WERI-Rb-1 (cell line): Measurements from ENCODE around the gene RSPO1.

Source experiments
- DNase-seq: peaks from one replicate; pipeline ENCODE4 v3.0.0-alpha.2; 2020
- H3K27ac ChIP-seq: fragments of 250-450 bp; sonication (Bioruptor Pico); 2 replicates; pipeline ENCODE4 v1.5.1; 2020; ENCODE audit warnings: mild to moderate bottlenecking, moderate library complexity
- H3K27me3 ChIP-seq: fragments of 250-450 bp; sonication (Bioruptor Pico); 2 replicates; pipeline ENCODE4 v1.5.1; 2021; ENCODE audit warnings: mild to moderate bottlenecking, low read depth, moderate library complexity; ENCODE audit not compliant: insufficient read depth, severe bottlenecking
- H3K36me3 ChIP-seq: fragments of 250-450 bp; sonication (Bioruptor Pico); 2 replicates; pipeline ENCODE4 v1.5.1; 2020; ENCODE audit warnings: mild to moderate bottlenecking, moderate library complexity
- H3K4me3 ChIP-seq: 2 replicates; pipeline ENCODE4 v1.5.1; 2011; ENCODE audit warnings: low read depth, mild to moderate bottlenecking, control low read depth, low read length
- H3K9me3 ChIP-seq: fragments of 250-450 bp; sonication (Bioruptor Pico); 2 replicates; pipeline ENCODE4 v1.5.1; 2021; ENCODE audit warnings: mild to moderate bottlenecking, moderate library complexity; ENCODE audit not compliant: severe bottlenecking
- CTCF ChIP-seq: IDR thresholded peaks from 2 replicates; pipeline ENCODE4 v1.5.1; 2011; ENCODE audit warnings: low read depth, mild to moderate bottlenecking, control low read depth, inconsistent platforms, low read length

RSPO1 gene

GRCh38 chr1:37602750-37603694 lies 31.7 kb downstream of the RSPO1 start:
- Histone ChIP-seq H3K36me3 (no peaks in the 10 kb centered on the region), H3K4me3 (no peak overlapping the region), H3K27me3 (no peaks in the 10 kb centered on the region), H3K9me3 (no peaks in the 10 kb centered on the region), H3K27ac (no peak overlapping the region)
- peak; percentile 53 for DNase-seq
- TF ChIP-seq CTCF, result peak; percentile 63

DNA sequence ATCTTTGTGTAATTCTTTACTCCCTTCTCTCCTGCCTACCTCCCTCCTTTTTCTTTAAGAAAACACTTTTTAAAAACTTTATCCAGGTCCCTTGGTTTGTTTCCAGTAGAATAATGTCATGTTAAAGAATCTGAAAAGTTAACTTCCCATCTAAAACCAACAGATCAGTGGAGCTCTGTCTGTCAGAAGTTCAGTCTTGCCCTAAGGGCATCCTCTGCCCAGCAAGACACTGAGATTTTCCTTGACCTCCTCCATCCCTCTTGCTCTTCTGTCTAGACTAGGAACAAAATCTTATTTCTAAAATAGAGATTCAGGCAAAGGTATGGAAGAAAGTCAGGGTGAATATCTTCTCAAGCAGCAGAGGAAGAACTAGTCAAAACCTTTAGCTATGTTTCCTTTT lies 33.3 kb downstream of the RSPO1 start:
- Histone ChIP-seq H3K27me3 (no peaks in the 10 kb centered on the region), H3K27ac (no peak overlapping the region), H3K9me3 (no peaks in the 10 kb centered on the region), H3K36me3 (no peaks in the 10 kb centered on the region), H3K4me3 (no peak overlapping the region)
- DNase-seq, result no peak
- TF ChIP-seq CTCF, result no peak

GRCh38 chr1:37599940-37600339 lies 34.8 kb downstream of the RSPO1 start:
- H3K27ac ChIP-seq, result no peak overlapping the region
- no peaks in the 10 kb centered on the region for H3K36me3 ChIP-seq
- TF ChIP-seq CTCF, result no peak
- DNase-seq, result no peak
- H3K27me3 ChIP-seq, result no peaks in the 10 kb centered on the region
- no peaks in the 10 kb centered on the region for H3K9me3 ChIP-seq
- no peak overlapping the region for H3K4me3 ChIP-seq

GRCh38 chr1:37596182-37596667 lies 38.5 kb downstream of the RSPO1 start:
- no peak for TF ChIP-seq CTCF
- Histone ChIP-seq H3K27ac (peak overlapping the region; percentile 13; the same call in 1 of the 2 replicates), H3K36me3 (peaks cover 29% of the 10 kb centered on the region), H3K4me3 (peak overlapping the region; percentile 83), H3K9me3 (no peaks in the 10 kb centered on the region), H3K27me3 (no peaks in the 10 kb centered on the region)
- no peak for DNase-seq

DNA sequence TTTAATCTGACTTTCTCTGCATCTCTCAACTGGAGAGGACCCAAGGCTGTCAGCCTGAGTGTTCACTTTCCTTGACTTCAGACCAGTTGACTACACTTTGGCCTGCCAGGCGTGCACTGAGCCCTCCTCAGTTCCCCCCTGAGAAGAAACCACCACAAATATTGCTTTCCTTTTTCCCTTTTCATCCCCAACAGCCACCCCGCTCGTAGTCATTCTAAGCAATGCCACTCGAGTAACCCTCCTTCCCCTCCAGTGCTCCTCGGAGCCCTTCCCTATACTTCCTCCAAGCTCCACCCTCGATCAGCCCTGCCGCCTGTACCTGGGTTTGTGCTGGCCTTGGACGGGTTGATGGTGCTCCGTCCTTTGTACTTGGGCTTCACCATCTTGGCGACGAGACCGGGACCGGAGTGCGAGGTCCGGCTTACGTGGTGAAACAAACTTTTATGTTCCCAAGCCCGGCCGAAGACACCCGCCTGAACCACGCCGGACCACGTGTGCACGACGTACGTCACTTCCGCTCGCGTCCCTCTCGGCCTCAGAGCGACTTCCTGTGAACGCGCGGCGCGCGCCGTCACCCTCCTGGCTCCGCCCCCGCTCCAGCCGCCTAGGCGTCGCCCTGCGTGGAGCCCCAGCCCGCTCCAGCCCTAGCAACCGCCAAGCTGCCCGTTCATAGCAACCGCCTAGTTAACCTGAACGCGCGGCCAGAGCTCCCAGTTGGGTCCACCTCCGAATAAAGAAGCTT lies 39.1 kb downstream of the RSPO1 start, which contains the start of gene GNL2:
GNL2 (minus strand) TSS at position 498 of the 742 bp plus-strand sequence; CDS start at position 383, 115 bp downstream.
- peak; percentile 96 for DNase-seq
- Histone ChIP-seq H3K27ac (peak within 1 kb of the TSS; percentile 75), H3K9me3 (no peaks in the 10 kb centered on the region), H3K27me3 (no peaks in the 10 kb centered on the region), H3K36me3 (peaks cover 35% of the 10 kb centered on the region), H3K4me3 (peak within 1 kb of the TSS; percentile 83)
- TF ChIP-seq CTCF, result no peak
